ENCODE data around the gene UGT3A1.

DNA sequence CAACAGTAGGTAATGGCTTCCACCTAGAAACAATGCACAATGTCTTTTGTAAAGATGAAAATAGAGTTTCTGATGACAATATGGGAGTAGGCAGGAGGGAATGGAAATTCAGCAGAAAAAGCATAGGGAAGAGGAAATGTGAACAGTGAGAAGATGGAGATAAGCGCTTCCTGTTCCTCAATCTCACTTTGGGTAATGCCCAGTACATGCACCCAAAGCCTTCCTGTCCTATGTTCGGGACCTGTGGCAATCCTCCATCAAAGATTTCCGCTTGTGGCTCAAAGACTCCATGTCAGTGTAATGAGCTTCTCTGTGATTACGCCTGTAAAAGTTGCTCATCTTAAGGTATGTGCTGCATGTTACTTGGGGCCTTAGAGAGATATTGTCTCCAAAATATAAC lies 2.7 kb downstream of the UGT3A1 start:
- no peak for TF ChIP-seq SIN3A (IDR thresholded peaks at IDR 0.05; ENCODE audit: borderline replicate concordance, insufficient read depth, low read depth, low read length)
- TF ChIP-seq, protein P1, sequence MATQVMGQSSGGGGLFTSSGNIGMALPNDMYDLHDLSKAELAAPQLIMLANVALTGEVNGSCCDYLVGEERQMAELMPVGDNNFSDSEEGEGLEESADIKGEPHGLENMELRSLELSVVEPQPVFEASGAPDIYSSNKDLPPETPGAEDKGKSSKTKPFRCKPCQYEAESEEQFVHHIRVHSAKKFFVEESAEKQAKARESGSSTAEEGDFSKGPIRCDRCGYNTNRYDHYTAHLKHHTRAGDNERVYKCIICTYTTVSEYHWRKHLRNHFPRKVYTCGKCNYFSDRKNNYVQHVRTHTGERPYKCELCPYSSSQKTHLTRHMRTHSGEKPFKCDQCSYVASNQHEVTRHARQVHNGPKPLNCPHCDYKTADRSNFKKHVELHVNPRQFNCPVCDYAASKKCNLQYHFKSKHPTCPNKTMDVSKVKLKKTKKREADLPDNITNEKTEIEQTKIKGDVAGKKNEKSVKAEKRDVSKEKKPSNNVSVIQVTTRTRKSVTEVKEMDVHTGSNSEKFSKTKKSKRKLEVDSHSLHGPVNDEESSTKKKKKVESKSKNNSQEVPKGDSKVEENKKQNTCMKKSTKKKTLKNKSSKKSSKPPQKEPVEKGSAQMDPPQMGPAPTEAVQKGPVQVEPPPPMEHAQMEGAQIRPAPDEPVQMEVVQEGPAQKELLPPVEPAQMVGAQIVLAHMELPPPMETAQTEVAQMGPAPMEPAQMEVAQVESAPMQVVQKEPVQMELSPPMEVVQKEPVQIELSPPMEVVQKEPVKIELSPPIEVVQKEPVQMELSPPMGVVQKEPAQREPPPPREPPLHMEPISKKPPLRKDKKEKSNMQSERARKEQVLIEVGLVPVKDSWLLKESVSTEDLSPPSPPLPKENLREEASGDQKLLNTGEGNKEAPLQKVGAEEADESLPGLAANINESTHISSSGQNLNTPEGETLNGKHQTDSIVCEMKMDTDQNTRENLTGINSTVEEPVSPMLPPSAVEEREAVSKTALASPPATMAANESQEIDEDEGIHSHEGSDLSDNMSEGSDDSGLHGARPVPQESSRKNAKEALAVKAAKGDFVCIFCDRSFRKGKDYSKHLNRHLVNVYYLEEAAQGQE (IDR thresholded peaks at IDR 0.05; ENCODE audit: insufficient read depth in 1 of 2, low read depth in 2 of 2, low read length in 1 of 2): no peak
- TF ChIP-seq, protein P2, sequence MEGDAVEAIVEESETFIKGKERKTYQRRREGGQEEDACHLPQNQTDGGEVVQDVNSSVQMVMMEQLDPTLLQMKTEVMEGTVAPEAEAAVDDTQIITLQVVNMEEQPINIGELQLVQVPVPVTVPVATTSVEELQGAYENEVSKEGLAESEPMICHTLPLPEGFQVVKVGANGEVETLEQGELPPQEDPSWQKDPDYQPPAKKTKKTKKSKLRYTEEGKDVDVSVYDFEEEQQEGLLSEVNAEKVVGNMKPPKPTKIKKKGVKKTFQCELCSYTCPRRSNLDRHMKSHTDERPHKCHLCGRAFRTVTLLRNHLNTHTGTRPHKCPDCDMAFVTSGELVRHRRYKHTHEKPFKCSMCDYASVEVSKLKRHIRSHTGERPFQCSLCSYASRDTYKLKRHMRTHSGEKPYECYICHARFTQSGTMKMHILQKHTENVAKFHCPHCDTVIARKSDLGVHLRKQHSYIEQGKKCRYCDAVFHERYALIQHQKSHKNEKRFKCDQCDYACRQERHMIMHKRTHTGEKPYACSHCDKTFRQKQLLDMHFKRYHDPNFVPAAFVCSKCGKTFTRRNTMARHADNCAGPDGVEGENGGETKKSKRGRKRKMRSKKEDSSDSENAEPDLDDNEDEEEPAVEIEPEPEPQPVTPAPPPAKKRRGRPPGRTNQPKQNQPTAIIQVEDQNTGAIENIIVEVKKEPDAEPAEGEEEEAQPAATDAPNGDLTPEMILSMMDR (IDR thresholded peaks at IDR 0.05): no peak
- TF ChIP-seq POLR2AphosphoS5 (IDR thresholded peaks at IDR 0.05; ENCODE audit: low read depth, low read length): no peak
